Endothelial cell of umbilical vein (primary cell): ENCODE data around the gene PBX3. TPM values are rescaled to one million over a fixed set of nuclear protein-coding genes. Genes with fewer than 3 reads are reported as not detected.
A peak's percentile ranks its signal among the peaks of the same experiment; 100 is the strongest.

Source experiments
- BruUV-seq: library from RNA; stranded (reverse); fragments of 400-500 nt; replicated peaks from 2 replicates; lab custom pipeline; 2021; lab: Mats Ljungman, UMichigan
- CTCF ChIA-PET: fragments of 300-600, 350-600 bp; sonication (Branson Sonifier 250); formaldehyde crosslinking; loops from one replicate; lab custom pipeline; 2021; ENCODE audit warnings: antibody characterized with exemption, inconsistent platforms; lab: Charles Lee
- POLR2A ChIA-PET: fragments of 300-600, 350-600 bp; sonication (Branson Sonifier 250); formaldehyde crosslinking; loops from one replicate; lab custom pipeline; 2021; ENCODE audit warnings: antibody characterized with exemption, inconsistent platforms; lab: Charles Lee
- DNase-seq: peaks from one replicate; pipeline ENCODE4 v3.0.0-alpha.2; 2011; ENCODE audit warnings: low read depth, low spot score
- FAIRE-seq: peaks from 2 replicates; lab custom pipeline; 2011; peaks lifted over from hg19 to GRCh38; lab: Jason Lieb, UNC
- H2AFZ ChIP-seq: 2 replicates; pipeline ENCODE4 v1.6.0; 2012; ENCODE audit warnings: low read depth, low read length, control low read depth, inconsistent platforms
- H3K27ac ChIP-seq: 2 replicates; pipeline ENCODE4 v1.5.1; 2011; ENCODE audit warnings: low read depth, mild to moderate bottlenecking, control low read depth, low read length, moderate library complexity; ENCODE audit not compliant: insufficient read depth
- H3K27me3 ChIP-seq, 2 experiments: 2 replicates each; pipeline versions ENCODE4 v1.6.0 to v1.6.1; 2011; ENCODE audit warnings: low read length in 2 of 2, mixed read lengths in 1 of 2; ENCODE audit not compliant: control insufficient read depth in 2 of 2, insufficient read depth in 2 of 2
- H3K36me3 ChIP-seq, 2 experiments: 2 replicates in 1 of 2; 3 replicates in 1 of 2; pipeline ENCODE4 v1.5.1; 2011; ENCODE audit warnings: low read length in 2 of 2, mild to moderate bottlenecking in 1 of 2, moderate library complexity in 1 of 2; ENCODE audit not compliant: control insufficient read depth in 2 of 2, insufficient read depth in 2 of 2; ENCODE audit errors: extremely low read depth in 1 of 2
- H3K4me1 ChIP-seq: 3 replicates; pipeline ENCODE4 v1.5.1; 2011; ENCODE audit warnings: mild to moderate bottlenecking, low read length; ENCODE audit not compliant: control insufficient read depth, insufficient read depth; ENCODE audit errors: extremely low read depth
- H3K4me2 ChIP-seq: 2 replicates; pipeline ENCODE4 v1.6.1; 2011; ENCODE audit warnings: low read length, control low read depth, mixed read lengths; ENCODE audit not compliant: insufficient read depth
- H3K4me3 ChIP-seq, 3 experiments: fragments of 200-600 bp in 1 of 3; sonication (generic), shearing (Covaris generic) in 1 of 3; replicated peaks in 1 of 3; 2 replicates each; pipeline ENCODE4 v1.5.1; 2011 to 2016; ENCODE audit warnings: control low read depth in 3 of 3, low read length in 3 of 3, mild to moderate bottlenecking in 2 of 3, inconsistent platforms in 1 of 3, low read depth in 1 of 3, moderate library complexity in 1 of 3; ENCODE audit not compliant: insufficient read depth in 1 of 3
- H3K79me2 ChIP-seq: 2 replicates; pipeline ENCODE4 v1.6.0; 2012; ENCODE audit warnings: low read length, inconsistent platforms; ENCODE audit not compliant: control insufficient read depth, insufficient read depth
- H3K9ac ChIP-seq: replicated peaks from 2 replicates; pipeline ENCODE3; 2011; ENCODE audit warnings: low read length, control low read depth; ENCODE audit not compliant: insufficient read depth; ENCODE audit errors: extremely low read depth
- H3K9me1 ChIP-seq: replicated peaks from 3 replicates; pipeline ENCODE4 v1.6.0; 2011; ENCODE audit warnings: mild to moderate bottlenecking, low read length; ENCODE audit not compliant: control insufficient read depth, insufficient read depth; ENCODE audit errors: extremely low read depth
- H3K9me3 ChIP-seq: replicated peaks from 2 replicates; pipeline ENCODE4 v1.5.1; 2012; ENCODE audit warnings: low read length, inconsistent platforms; ENCODE audit not compliant: control insufficient read depth, insufficient read depth
- H4K20me1 ChIP-seq: replicated peaks from 2 replicates; pipeline ENCODE3; 2011; ENCODE audit warnings: mild to moderate bottlenecking, low read length; ENCODE audit not compliant: control insufficient read depth, insufficient read depth; ENCODE audit errors: extremely low read depth
- FOS ChIP-seq: IDR thresholded peaks from 2 replicates; pipeline ENCODE4 v1.6.1; 2011; ENCODE audit warnings: mild to moderate bottlenecking, low read length, moderate library complexity, borderline replicate concordance; ENCODE audit not compliant: insufficient read depth
- GATA2 ChIP-seq: IDR thresholded peaks from 2 replicates; pipeline ENCODE4 v1.7.0; 2011; ENCODE audit warnings: low read depth, mild to moderate bottlenecking, moderate library complexity, mixed read lengths, low read length; ENCODE audit not compliant: insufficient read length, insufficient read depth
- JUN ChIP-seq: IDR thresholded peaks from 2 replicates; pipeline ENCODE4 v1.6.1; 2011; ENCODE audit warnings: borderline replicate concordance, low read depth; ENCODE audit not compliant: insufficient read length, insufficient read depth
- MAX ChIP-seq: IDR thresholded peaks from 2 replicates; pipeline ENCODE4 v1.6.1; 2011; ENCODE audit not compliant: insufficient read depth, insufficient read length
- MYC ChIP-seq: IDR thresholded peaks from one replicate; pipeline ENCODE4 v1.6.1; 2011; ENCODE audit warnings: mild to moderate bottlenecking, low read depth, low read length
- POLR2A ChIP-seq: IDR thresholded peaks from 2 replicates; pipeline ENCODE4 v1.6.1; 2012; ENCODE audit warnings: low read depth, mild to moderate bottlenecking, control low read depth, low read length
- POLR2AphosphoS5 ChIP-seq: IDR thresholded peaks from 2 replicates; pipeline ENCODE4 v1.6.1; 2012; ENCODE audit warnings: low read depth, mild to moderate bottlenecking, control low read depth, low read length, moderate library complexity; ENCODE audit not compliant: insufficient read depth
- dilution Hi-C: fragments of 300-500 bp; cut with MboI; formaldehyde crosslinking; loops from one replicate; pipeline ENCODE4 v1.15.0; 2019; ENCODE audit warnings: low sequenced_read_pairs; ENCODE audit not compliant: extremely low pct_ligation_motif_present
- intact Hi-C: fragments of 100-400 bp; cut with micrococcal nuclease; formaldehyde crosslinking; loops from one replicate; pipeline ENCODE4 v1.10.0; 2022
- polyA plus RNA-seq, 4 experiments: library from polyadenylated mRNA; depleted of rRNA in 3 of 4; stranded (reverse) in 3 of 4; unstranded in 1 of 4; fragments of >200 nt; gene quantifications; 2 replicates each; pipeline versions ENCODE4 v1.2.1 to v1.2.3, GENCODE V29; 2011 to 2012; ENCODE audit warnings: missing spikeins in 1 of 4
- total RNA-seq: library from RNA; stranded (reverse); gene quantifications from 2 replicates; pipeline ENCODE4 v1.2.3, GENCODE V29; 2021

The PBX3 gene
- total and polyA plus RNA-seq, 2 donors (not counting 3 experiments of a cell fraction or from before 2014, with no cell fraction given) = 18.8 to 42.0 TPM

DNA sequence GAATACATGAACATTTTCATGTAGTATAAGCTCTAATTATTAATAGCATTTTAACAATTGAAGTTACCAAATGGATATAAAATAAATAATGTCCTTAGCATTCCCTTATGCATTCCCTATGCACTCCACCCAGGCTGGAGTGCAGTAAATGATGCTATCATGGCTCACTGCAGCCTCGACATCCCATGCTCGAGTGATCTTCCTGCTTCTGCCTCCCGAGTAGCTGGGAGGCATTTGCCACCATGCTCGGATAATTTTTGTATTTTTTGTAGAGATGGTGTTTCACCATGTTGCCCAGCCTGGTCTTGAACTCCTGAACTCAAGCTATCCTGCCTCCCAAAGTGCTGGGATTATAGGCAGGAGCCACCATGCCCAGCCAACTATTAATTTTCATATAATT lies 184.0 kb downstream of the PBX3 start:
- BruUV-seq = no TSS peak
- Histone ChIP-seq H3K79me2 (no peaks in the 10 kb centered on the region), H3K9me3 (no peaks in the 10 kb centered on the region), H3K36me3 (no peaks in the 10 kb centered on the region), H4K20me1 (no peaks in the 10 kb centered on the region), H3K4me3 (no peak overlapping the region), H3K4me1 (peaks cover 8% of the 10 kb centered on the region), H3K9ac (no peak overlapping the region), H3K4me2 (no peak overlapping the region), H3K27ac (no peak overlapping the region), H2AFZ (no peak overlapping the region), H3K9me1 (no peaks in the 10 kb centered on the region), H3K27me3 (no peaks in the 10 kb centered on the region)
- ChIA-PET CTCF (interaction anchor here (1.2 to 1.7 kb wide), 5 partner anchors 10 to 523 kb away, joined by 4 to 7 read pairs (median 4); no protein-coding TSS in a partner anchor), POLR2A (no interaction called here)
- FAIRE-seq (no peak), DNase-seq (no peak)
- no peak for TF ChIP-seq MAX
- no peak for TF ChIP-seq POLR2A
- TF ChIP-seq FOS = no peak
- no peak for TF ChIP-seq GATA2
- intact Hi-C loops = no loop called here
- dilution Hi-C loops = no loop called here

DNA sequence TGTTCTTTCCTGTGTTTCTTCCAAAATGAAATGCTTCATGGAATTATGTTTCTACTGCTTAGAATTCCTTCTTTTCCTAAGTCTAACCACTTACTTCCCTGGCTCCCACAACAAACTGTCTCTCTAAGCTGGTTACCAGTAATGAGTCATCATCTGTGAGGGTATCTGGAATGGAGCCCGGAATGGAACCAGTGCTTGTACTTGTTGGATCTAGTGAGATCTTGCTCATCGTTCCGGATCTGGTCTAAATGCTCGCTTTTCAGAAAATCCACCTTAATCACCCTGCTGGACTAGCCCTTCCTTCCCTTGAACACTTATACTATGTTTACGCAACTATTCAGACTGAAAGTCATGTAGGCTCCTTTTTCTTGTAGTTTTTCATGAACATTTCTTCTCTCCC lies 184.8 kb downstream of the PBX3 start:
- POLR2A ChIA-PET = no interaction called here
- peak; percentile 93 for DNase-seq
- Histone ChIP-seq H3K4me2 (peak overlapping the region; percentile 63), H3K9me3 (no peaks in the 10 kb centered on the region), H4K20me1 (no peaks in the 10 kb centered on the region), H3K36me3 (no peaks in the 10 kb centered on the region), H3K4me3 (no peak overlapping the region), H3K9ac (no peak overlapping the region), H3K27me3 (no peaks in the 10 kb centered on the region), H2AFZ (no peak overlapping the region), H3K79me2 (no peaks in the 10 kb centered on the region), H3K27ac (peak overlapping the region; percentile 25), H3K9me1 (no peaks in the 10 kb centered on the region), H3K4me1 (peaks cover 8% of the 10 kb centered on the region)
- TF ChIP-seq MYC (no peak), POLR2A (no peak), GATA2 (peak; percentile 23), FOS (peak; percentile 96), JUN (peak; percentile 90), MAX (no peak), POLR2AphosphoS5 (peak; percentile 37)
- BruUV-seq = no TSS peak
- intact Hi-C loops (no loop called here), dilution Hi-C loops (no loop called here)
- CTCF ChIA-PET = interaction anchor here (0.6 to 1.5 kb wide), 5 partner anchors 9 to 524 kb away, joined by 3 to 5 read pairs (median 5); no protein-coding TSS in a partner anchor
- peak; percentile 88 for FAIRE-seq
